ENCODE data around the gene RPS24.

DNA sequence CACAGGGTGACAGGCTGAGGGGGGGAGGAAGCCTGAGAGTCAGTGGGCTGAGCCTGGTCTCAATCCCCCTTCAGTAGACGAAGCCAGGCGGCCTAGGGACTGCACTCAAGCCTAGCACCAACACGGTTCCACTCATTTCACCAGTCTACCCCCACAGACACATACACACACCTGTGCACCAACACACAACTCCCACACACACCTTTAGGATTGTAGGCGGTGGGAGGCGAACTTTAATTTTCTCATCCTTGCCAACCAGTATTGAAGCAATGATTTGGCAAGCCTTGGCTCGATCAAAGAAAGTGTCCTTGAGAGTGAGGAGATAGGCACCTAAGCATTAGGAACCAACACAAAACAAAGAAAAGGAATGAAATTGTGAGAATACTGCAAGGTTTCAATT is 24.0 kb upstream of the RPS24 start:
- TF ChIP-seq, protein P1, sequence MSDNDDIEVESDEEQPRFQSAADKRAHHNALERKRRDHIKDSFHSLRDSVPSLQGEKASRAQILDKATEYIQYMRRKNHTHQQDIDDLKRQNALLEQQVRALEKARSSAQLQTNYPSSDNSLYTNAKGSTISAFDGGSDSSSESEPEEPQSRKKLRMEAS (IDR thresholded peaks at IDR 0.05; ENCODE audit: low read depth, low read length), result no peak
- no peak for TF ChIP-seq TCF12 (IDR thresholded peaks at IDR 0.05; ENCODE audit: low read depth, low read length)
- no peak for TF ChIP-seq TARDBP (IDR thresholded peaks at IDR 0.05; ENCODE audit: borderline replicate concordance)

All from GM12878 (cell line).